Measurements from ENCODE around the gene RALGAPB. TPM values are rescaled to one million over a fixed set of nuclear protein-coding genes. Genes with fewer than 3 reads are reported as not detected.

RALGAPB gene
- total and polyA plus RNA-seq, 7 donors, result 7.5 to 27.3 (median 18.6) TPM

- Histone ChIP-seq H3K27ac (no peak overlapping the region), H3K9me3 (no peaks in the 10 kb centered on the region), H3K27me3 (ENCODE audit: insufficient read depth in 3 of 3, low read length in 2 of 3) (no peaks in the 10 kb centered on the region), H3K4me3 (no peak overlapping the region), H3K36me3 (ENCODE audit: insufficient read depth in 1 of 2, low read depth in 1 of 2) (peaks cover 3 to 65% of the 10 kb centered on the region in 2 donors), H3K4me1 (no peaks in the 10 kb centered on the region)
- ATAC-seq (no peak), DNase-seq (no peak)
- TF ChIP-seq CTCF (IDR thresholded peaks at IDR 0.05), result no peak
- intact Hi-C loops (cut with DNase I), result no loop called here
- WGBS, 3 donors, result 79 to 88% (median 85%) methylated on average over 4 of the region's 4 CpGs
Measured at GRCh38 chr20:38514185-38514584, 41.5 kb downstream of the RALGAPB start.

GRCh38 chr20:38514947-38515346, 42.3 kb downstream of the RALGAPB start:
- no peak for ATAC-seq
- peaks cover 3 to 62% of the 10 kb centered on the region in 2 donors for H3K36me3 ChIP-seq (ENCODE audit: insufficient read depth in 1 of 2, low read depth in 1 of 2)
- H3K27me3 ChIP-seq (ENCODE audit: insufficient read depth in 3 of 3, low read length in 2 of 3), result no peaks in the 10 kb centered on the region
- intact Hi-C loops (cut with DNase I), result loop anchor here in 1 of 2 donors (5.0 kb wide), 1 partner anchor 37 kb away; no protein-coding TSS in a partner anchor
- WGBS, 3 donors, result 82 to 89% (median 85%) methylated on average over 3 of the region's 3 CpGs
- no peaks in the 10 kb centered on the region for H3K4me1 ChIP-seq
- H3K4me3 ChIP-seq, result no peak overlapping the region
- H3K9me3 ChIP-seq, result no peaks in the 10 kb centered on the region
- TF ChIP-seq CTCF (IDR thresholded peaks at IDR 0.05), result no peak
- no peak overlapping the region for H3K27ac ChIP-seq
- no peak for DNase-seq

GRCh38 chr20:38515631-38516030, 43.0 kb downstream of the RALGAPB start:
- Histone ChIP-seq H3K4me3 (no peak overlapping the region), H3K27me3 (ENCODE audit: insufficient read depth in 3 of 3, low read length in 2 of 3) (no peaks in the 10 kb centered on the region), H3K4me1 (no peaks in the 10 kb centered on the region), H3K36me3 (ENCODE audit: insufficient read depth in 1 of 2, low read depth in 1 of 2) (peaks cover 3 to 56% of the 10 kb centered on the region in 2 donors), H3K9me3 (no peaks in the 10 kb centered on the region), H3K27ac (no peak overlapping the region)
- no peak for DNase-seq
- WGBS, 3 donors, result 32 to 55% (median 34%) methylated on average over 2 of the region's 2 CpGs
- no peak for ATAC-seq
- intact Hi-C loops (cut with DNase I), result loop anchor here in 1 of 2 donors (5.0 kb wide), 1 partner anchor 37 kb away; no protein-coding TSS in a partner anchor
- TF ChIP-seq CTCF (IDR thresholded peaks at IDR 0.05), result no peak

GRCh38 chr20:38519426-38519825, 46.8 kb downstream of the RALGAPB start:
- DNase-seq, result no peak
- Histone ChIP-seq H3K27me3 (ENCODE audit: insufficient read depth in 3 of 3, low read length in 2 of 3) (no peaks in the 10 kb centered on the region), H3K27ac (no peak overlapping the region), H3K4me3 (no peak overlapping the region), H3K36me3 (ENCODE audit: insufficient read depth in 1 of 2, low read depth in 1 of 2) (peaks cover 6 to 62% of the 10 kb centered on the region in 2 donors), H3K9me3 (no peaks in the 10 kb centered on the region), H3K4me1 (no peaks in the 10 kb centered on the region)
- no peak for TF ChIP-seq CTCF (IDR thresholded peaks at IDR 0.05)
- intact Hi-C loops (cut with DNase I), result loop anchor here in 1 of 2 donors (5.0 kb wide), 1 partner anchor 33 kb away; no protein-coding TSS in a partner anchor
- ATAC-seq, result no peak
- WGBS, 3 donors, result 92 to 95% (median 92%) methylated on average over 1 of the region's 1 CpG

GRCh38 chr20:38520261-38520660, 47.6 kb downstream of the RALGAPB start:
- intact Hi-C loops (cut with DNase I), result no loop called here
- H3K27ac ChIP-seq, result no peak overlapping the region
- ATAC-seq, result no peak

More at GRCh38 chr20:38520261-38520660, 47.6 kb downstream of the RALGAPB start:
- no peak for DNase-seq
- H3K9me3 ChIP-seq, result no peaks in the 10 kb centered on the region
- no peak overlapping the region for H3K4me3 ChIP-seq
- no peaks in the 10 kb centered on the region for H3K27me3 ChIP-seq (ENCODE audit: insufficient read depth in 3 of 3, low read length in 2 of 3)
- peaks cover 10 to 70% of the 10 kb centered on the region in 2 donors for H3K36me3 ChIP-seq (ENCODE audit: insufficient read depth in 1 of 2, low read depth in 1 of 2)
- no peak for TF ChIP-seq CTCF (IDR thresholded peaks at IDR 0.05)
- no peaks in the 10 kb centered on the region for H3K4me1 ChIP-seq

Measured in psoas muscle (tissue), 8 donors.